K562 (cell line): Measurements from ENCODE around the gene COLEC12.

Experiments
- ILK ChIP-seq: fragments of 450-650 bp; IDR thresholded peaks from 2 replicates; pipeline ENCODE4 v1.6.1; 2016; ENCODE audit warnings: missing genetic modification characterization, low read depth, mild to moderate bottlenecking, missing compliant biosample characterization, moderate library complexity, borderline replicate concordance
- JUN ChIP-seq, 2 experiments: sonication (generic) in 1 of 2; formaldehyde crosslinking in 1 of 2; IDR thresholded peaks; 2 replicates each; pipeline versions ENCODE4 v1.6.1 to v1.8.0; 2012 to 2022; ENCODE audit warnings: borderline replicate concordance in 2 of 2, mild to moderate bottlenecking in 2 of 2, improper control_type of control experiment in 1 of 2, low read depth in 1 of 2, low read length in 1 of 2, missing genetic modification reagents in 1 of 2
- NR2C1 ChIP-seq, 2 experiments: fragments of 450-650 bp; IDR thresholded peaks; 2 replicates each; pipeline ENCODE4 v1.6.1; 2017; ENCODE audit warnings: mild to moderate bottlenecking in 2 of 2, antibody characterized with exemption in 1 of 2, inconsistent platforms in 1 of 2, missing compliant biosample characterization in 1 of 2, missing genetic modification characterization in 1 of 2
- TF ChIP-seq, protein P1 (sequence below), 3 experiments: IDR thresholded peaks in 2 of 3; conservative IDR thresholded peaks in 1 of 3; 2 replicates each; pipeline ENCODE4 v1.5.1; 2011 to 2012; ENCODE audit warnings: low read length in 3 of 3, mild to moderate bottlenecking in 3 of 3, control low read depth in 2 of 3, improper control_type of control experiment in 1 of 3, inconsistent platforms in 1 of 3, low read depth in 1 of 3, mixed read lengths in 1 of 3, moderate library complexity in 1 of 3; ENCODE audit not compliant: insufficient read depth in 2 of 3

DNA sequence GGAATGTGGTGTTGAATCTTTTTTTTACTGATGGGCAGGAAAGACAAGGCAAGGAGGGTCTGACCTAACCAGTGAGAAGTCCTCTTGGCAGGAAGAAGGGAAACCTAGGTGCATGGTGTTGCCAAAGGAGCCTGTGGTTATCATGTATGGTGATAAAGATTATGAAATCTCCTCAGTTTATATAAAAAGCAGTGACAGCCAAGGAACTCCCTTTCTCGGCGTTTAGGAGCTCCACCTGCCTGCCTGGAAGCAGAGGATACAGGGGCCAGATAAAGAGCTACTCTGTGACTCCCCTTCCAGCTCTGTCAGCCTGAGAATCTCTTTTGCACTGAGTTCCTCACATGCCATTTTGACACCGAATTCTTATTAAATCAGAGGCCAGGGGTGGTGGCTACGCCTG is 26.1 kb downstream of the COLEC12 start:
- TF ChIP-seq NR2C1 (IDR thresholded peaks at IDR 0.05) (no peak), NR2C1 (tag; IDR thresholded peaks at IDR 0.05) (no peak), JUN (IDR thresholded peaks at IDR 0.05; ENCODE audit: borderline replicate concordance, low read depth, low read length) (no peak), JUN (CRISPR knock-in tag; IDR thresholded peaks at IDR 0.05; ENCODE audit: borderline replicate concordance) (no peak), ILK (tag) (no peak)
- TF ChIP-seq, protein P1, sequence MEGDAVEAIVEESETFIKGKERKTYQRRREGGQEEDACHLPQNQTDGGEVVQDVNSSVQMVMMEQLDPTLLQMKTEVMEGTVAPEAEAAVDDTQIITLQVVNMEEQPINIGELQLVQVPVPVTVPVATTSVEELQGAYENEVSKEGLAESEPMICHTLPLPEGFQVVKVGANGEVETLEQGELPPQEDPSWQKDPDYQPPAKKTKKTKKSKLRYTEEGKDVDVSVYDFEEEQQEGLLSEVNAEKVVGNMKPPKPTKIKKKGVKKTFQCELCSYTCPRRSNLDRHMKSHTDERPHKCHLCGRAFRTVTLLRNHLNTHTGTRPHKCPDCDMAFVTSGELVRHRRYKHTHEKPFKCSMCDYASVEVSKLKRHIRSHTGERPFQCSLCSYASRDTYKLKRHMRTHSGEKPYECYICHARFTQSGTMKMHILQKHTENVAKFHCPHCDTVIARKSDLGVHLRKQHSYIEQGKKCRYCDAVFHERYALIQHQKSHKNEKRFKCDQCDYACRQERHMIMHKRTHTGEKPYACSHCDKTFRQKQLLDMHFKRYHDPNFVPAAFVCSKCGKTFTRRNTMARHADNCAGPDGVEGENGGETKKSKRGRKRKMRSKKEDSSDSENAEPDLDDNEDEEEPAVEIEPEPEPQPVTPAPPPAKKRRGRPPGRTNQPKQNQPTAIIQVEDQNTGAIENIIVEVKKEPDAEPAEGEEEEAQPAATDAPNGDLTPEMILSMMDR (IDR thresholded peaks at IDR 0.05 in 2 of 3, conservative IDR thresholded peaks at IDR 0.05 in 1 of 3; ENCODE audit: insufficient read depth in 2 of 3, low read depth in 1 of 3, low read length in 3 of 3) = no peak
